Stimulated activated CD4-positive, alpha-beta T cell treated with anti-CD3 and anti-CD28 coated beads, Interleukin-4, amount 100 ng/mL, for 4 hours (primary cell): ENCODE data around the gene CPXM2.

Experiments used
- DNase-seq, 2 experiments: peaks; one replicate each; pipeline ENCODE4 v3.0.0-alpha.2; 2020

The CPXM2 gene

GRCh38 chr10:123891144-123892071 lies at the start of gene CPXM2:
TSS of gene CPXM2 (minus strand) at chr10:123891807. CDS start at chr10:123891659, 148 bp downstream.
- DNase-seq, result no peak

DNA sequence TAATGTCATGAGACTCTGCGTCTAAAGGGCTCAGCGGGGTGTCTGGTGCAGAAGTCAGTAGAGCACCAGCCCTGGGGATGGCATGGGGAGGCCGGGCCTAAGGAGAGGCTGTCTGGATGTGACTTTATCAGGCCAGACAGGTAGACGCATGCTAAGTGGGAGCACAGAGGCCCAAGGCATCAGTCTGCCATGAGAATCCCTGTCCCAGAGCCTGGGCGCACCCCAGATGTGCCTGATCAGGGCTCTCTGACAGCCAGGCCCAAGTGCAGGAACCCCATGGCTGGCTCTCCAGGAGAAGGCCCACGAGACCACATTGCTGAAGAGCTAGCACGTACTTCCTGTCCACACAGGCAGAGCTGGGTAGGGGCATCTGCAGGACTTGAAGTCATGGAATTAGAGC lies 48.0 kb upstream of the CPXM2 start:
- no peak for DNase-seq

GRCh38 chr10:123938890-123939289 lies 47.3 kb upstream of the CPXM2 start:
- DNase-seq, result no peak

DNA sequence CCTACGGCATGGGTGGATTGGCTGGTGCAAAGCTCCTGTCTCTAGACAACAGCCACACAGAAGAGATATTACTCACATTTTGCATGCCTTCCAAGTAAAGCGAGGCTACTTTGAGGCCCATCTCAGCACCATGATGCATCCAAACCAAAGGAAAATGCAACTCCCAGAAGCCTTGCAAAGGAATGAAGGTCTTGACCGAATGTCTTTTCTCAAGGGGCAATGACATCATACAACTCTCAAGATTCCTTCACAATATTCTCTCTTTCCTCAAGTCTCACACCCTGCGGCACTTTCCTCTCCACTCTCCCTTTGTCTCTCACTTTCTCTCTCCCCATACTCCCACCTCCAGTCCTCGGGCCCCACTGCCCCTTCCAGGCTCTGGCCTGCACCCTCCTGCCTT lies 44.8 kb upstream of the CPXM2 start:
- no peak for DNase-seq

GRCh38 chr10:123935680-123936079 lies 44.1 kb upstream of the CPXM2 start:
- no peak for DNase-seq

GRCh38 chr10:123934846-123935245 lies 43.2 kb upstream of the CPXM2 start:
- no peak for DNase-seq

DNA sequence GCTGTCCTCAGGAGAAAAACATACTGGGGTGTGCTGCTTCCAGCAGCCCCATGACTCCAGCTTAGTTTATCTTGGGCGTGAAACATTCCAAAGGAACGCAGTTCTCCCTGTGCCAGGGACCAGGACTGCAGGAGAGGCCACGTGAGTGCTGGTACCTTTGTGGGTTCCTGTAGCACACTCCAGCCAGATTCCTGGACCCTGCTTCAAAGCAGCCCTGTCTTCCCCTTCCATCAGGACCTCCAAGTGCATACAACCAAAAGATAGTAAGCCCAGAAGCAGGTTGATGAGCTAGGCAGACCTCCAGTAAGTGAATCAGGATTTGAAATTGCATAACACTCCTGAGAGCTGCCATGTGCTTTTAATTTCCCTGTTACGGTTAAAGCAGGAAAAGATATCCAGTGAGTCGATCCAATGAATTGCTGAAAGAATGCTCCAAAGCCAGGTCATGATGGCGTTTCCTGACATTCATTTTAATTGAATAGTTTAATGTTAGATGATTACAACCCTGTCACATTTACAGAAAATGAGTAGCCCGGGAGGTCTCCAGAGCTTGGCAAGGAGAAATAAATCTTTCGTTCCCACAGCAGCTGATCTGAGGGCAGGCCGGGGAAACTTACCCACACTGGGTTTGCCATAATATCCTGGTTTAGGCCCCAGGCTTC lies 38.9 kb upstream of the CPXM2 start:
- no peak for DNase-seq

- no peak for DNase-seq
Measured at GRCh38 chr10:123929791-123930190, 38.2 kb upstream of the CPXM2 start.

GRCh38 chr10:123928427-123928826 lies 36.8 kb upstream of the CPXM2 start:
- no peak for DNase-seq

DNA sequence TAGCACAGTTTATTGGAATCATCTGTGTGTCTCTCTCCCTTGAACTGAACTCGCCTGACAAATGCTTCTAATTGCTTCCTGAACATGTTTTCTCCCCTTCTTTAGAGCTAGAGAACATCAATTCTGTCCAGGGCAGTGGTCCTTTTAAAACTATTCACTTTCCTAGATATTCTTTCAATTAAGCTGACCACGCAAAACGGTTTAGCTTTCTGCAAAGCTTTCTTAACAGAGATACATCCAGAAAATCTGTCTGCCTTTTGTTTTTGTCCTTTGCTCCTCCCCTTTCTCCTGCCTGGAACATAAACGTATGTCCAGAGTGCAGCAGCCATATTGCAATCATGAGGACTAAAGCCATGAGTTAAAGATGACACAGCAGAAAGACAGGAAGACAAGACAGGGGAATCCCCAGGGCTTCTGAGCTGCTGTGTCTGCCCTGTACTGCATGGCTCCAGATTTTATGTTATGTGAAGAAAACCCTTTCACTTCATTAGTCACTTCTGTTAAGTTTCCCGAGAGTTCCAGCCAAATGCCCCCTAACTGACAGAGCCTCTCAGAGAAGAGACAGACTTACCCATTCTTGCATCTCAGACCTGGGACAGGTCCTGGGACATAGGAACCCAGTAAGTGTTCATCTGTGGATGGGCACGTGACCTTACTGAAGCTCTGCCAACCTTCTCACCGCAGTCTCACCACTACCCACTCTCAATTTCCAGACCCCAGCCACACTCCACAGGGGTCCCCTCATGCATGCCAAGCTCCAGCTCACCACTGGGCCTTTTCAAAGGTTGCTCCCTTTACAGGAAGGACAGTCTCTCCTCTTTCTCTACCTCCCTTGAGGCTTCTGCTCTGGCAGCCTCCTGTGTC lies 35.0 kb upstream of the CPXM2 start:
- no peak for DNase-seq

GRCh38 chr10:123922126-123922525 lies 30.5 kb upstream of the CPXM2 start:
- DNase-seq, result no peak

DNA sequence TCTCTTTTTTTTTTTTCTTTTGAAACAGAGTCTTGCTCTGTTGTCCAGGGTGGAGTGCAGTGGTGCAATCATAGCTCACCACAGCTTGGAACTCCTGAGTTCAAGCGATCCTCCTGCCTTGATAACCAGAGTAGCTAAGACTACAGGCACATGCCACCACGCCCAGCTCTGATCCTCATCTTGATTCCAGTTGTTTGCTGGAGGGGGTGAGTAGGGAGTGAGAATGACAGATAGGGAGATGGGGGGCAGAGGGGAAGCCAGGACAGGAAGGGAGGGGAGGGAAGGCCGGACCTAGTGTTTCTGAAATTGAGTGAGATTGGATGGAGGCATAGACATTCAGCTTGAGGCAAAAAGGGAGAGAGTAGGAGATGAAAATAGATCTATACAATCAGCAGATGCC lies 25.2 kb upstream of the CPXM2 start:
- no peak for DNase-seq

GRCh38 chr10:123913688-123914268 lies 22.2 kb upstream of the CPXM2 start:
- DNase-seq, result no peak

DNA sequence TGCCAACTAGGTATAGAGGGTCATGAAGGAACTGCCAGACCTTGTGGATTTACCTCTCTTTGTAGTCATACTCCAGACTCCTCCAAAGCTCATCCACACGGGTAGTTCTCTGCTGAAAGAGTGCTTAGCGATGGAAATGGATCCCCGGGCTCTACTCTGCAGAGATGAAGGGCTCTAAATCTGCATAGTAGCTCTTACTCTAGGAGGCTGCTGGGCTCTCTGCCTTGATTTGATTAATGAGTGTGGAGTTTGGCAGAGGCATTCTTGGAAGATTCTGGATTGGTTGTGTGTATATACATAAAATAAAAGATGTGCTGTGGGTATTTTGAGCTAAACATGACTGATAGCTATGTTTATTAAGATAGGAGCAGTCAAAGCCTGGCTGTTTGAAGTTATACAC lies 21.3 kb upstream of the CPXM2 start:
- no peak for DNase-seq

- no peak for DNase-seq
Measured at GRCh38 chr10:123912466-123912865, 20.9 kb upstream of the CPXM2 start.

- DNase-seq, result no peak
Measured at GRCh38 chr10:123911866-123912265, 20.3 kb upstream of the CPXM2 start.

DNA sequence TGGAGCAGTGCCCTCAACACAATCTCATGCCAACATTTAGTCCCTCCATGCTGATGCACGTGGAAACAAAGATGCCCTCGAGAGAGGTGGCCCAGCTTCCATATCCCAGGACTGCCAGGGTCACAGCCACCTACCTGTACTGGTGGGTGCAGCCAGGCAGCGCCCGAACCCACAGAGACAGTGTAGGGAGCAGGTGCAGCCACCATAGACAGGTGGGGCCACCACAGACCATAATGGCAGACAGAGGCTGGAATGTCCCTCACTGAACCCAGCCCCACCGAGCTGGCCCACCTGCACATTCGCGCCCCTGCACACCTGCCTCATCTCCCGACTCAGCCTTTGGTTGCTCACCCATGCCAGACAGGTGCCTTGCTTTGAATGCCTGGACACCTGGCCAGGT lies 18.3 kb upstream of the CPXM2 start:
- DNase-seq, result no peak

- no peak for DNase-seq
Measured at GRCh38 chr10:123909426-123909825, 17.8 kb upstream of the CPXM2 start.

GRCh38 chr10:123908379-123908778 lies 16.8 kb upstream of the CPXM2 start:
- DNase-seq, result no peak

DNA sequence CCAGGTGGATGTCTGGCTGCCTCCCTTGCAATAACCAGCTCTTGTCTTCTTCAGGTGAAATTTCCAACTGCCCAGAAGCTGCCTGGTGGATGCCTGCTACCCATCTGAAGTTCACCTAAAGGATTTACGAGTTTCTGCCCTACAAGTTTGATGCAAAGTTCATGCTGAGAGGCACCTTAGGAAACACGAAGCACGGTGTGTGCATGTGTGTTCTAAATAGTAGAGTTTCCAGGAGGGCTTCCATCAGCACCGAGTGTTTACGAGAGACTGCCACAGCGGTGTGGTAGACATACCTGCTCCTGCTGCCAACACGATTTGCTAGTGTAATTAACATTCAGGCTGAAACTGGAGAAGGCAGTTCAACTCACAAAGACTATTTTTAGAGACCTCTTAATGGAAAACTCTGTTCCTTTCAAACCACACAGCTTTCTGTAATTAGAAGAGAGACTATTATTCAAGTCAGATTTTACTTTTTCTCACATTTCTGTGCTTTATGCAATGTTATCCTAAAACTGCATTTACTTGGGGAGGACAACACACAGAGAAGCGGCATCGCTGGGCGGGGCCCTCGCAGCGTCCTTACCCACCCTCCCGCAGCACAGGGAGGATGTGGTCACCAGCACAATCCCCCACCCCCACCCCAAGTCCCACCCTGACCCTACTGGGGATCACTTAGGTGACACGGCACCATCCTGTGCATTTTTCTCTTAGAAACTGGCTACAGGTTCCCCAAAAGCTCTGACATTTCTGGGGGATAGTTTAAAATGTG lies 15.5 kb upstream of the CPXM2 start:
- no peak for DNase-seq

DNA sequence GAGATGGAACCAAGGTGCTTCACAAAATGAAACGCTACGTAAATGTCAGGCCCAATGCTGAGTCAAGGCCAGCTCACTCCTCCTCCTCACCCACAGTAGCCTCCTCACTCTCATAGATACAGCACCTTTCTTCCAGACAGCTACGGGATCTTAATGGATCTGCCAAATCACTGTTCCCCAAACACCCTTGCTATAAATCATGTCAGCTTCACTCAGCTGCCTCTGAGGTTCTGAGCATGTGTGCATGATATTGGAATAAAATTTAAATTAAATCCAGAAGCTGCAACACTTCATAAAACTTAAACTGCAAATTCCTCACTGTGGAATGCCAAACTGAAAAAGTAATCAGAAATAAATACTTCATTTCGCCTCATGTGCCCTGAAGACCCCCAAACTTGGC lies 14.7 kb upstream of the CPXM2 start:
- no peak for DNase-seq

GRCh38 chr10:123904834-123905409 lies 13.3 kb upstream of the CPXM2 start:
- DNase-seq, result no peak
